BJ (cell line): ENCODE data around the gene SFXN5. TPM values are rescaled to one million over a fixed set of nuclear protein-coding genes. Genes with fewer than 3 reads are reported as not detected.

Source experiments
- CTCF ChIA-PET: fragments of 350-600 bp; formaldehyde crosslinking; extraction: SDS; loops from one replicate; lab custom pipeline; 2021; ENCODE audit warnings: antibody characterized with exemption, inconsistent platforms; lab: Yijun Ruan, JAX
- POLR2A ChIA-PET: fragments of 300-600 bp; sonication (Branson Sonifier 250); formaldehyde crosslinking; extraction: SDS; loops from one replicate; lab custom pipeline; 2021; ENCODE audit warnings: antibody characterized with exemption; lab: Charles Lee
- DNase-seq: peaks from one replicate; pipeline ENCODE4 v3.0.0-alpha.2; 2011; ENCODE audit warnings: low read depth
- H3K27me3 ChIP-seq: 2 replicates; pipeline ENCODE4 v1.6.0; 2011; ENCODE audit warnings: low read length; ENCODE audit not compliant: control insufficient read depth, insufficient read depth
- H3K36me3 ChIP-seq: 2 replicates; pipeline ENCODE4 v1.5.1; 2011; ENCODE audit warnings: low read length; ENCODE audit not compliant: control insufficient read depth, insufficient read depth
- H3K4me3 ChIP-seq: 2 replicates; pipeline ENCODE4 v1.5.1; 2011; ENCODE audit warnings: low read depth, mild to moderate bottlenecking, control low read depth, low read length
- CTCF ChIP-seq: IDR thresholded peaks from 2 replicates; pipeline ENCODE4 v1.5.1; 2011; ENCODE audit warnings: low read depth, mild to moderate bottlenecking, control low read depth, inconsistent platforms, low read length, moderate library complexity; ENCODE audit not compliant: insufficient read depth
- polyA plus RNA-seq: library from polyadenylated mRNA; depleted of rRNA; stranded (reverse); fragments of >200 nt; gene quantifications from 2 replicates; pipeline ENCODE4 v1.2.3, GENCODE V29; 2011

Gene SFXN5
- polyA plus RNA-seq, 1 experiment, result 11.5 TPM

DNA sequence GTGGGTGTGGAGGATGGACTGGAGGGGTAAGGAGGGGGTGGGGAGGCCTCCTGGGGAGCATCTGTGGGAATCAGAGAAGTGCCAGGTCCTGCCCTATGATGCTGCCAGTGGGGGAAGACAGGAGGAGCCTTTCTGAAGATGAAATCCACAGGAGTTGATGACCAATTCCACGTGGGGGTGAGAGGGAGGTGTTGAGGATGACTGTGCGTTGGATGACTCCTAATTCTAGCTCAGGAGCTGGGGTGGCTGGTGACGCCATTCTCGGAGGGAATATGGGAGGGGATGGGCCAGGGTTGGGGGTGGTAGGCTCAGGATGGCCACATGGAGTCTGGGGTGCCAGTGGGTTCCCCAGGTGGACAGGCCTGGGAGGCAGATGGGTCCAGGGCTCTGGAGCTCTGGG lies 121.9 kb downstream of the SFXN5 start:
- POLR2A ChIA-PET, result no interaction called here
- DNase-seq, result no peak
- Histone ChIP-seq H3K4me3 (no peak overlapping the region), H3K27me3 (no peaks in the 10 kb centered on the region), H3K36me3 (peaks cover 1% of the 10 kb centered on the region; the same call in 1 of the 2 replicates)
- TF ChIP-seq CTCF, result no peak
- CTCF ChIA-PET, result no interaction called here

GRCh38 chr2:72949045-72949444 lies 122.5 kb downstream of the SFXN5 start:
- no peak overlapping the region for H3K4me3 ChIP-seq
- H3K36me3 ChIP-seq, result peaks cover 1% of the 10 kb centered on the region; the same call in 1 of the 2 replicates
- POLR2A ChIA-PET, result no interaction called here
- no peak for DNase-seq
- no peak for TF ChIP-seq CTCF
- H3K27me3 ChIP-seq, result no peaks in the 10 kb centered on the region
- CTCF ChIA-PET, result no interaction called here

DNA sequence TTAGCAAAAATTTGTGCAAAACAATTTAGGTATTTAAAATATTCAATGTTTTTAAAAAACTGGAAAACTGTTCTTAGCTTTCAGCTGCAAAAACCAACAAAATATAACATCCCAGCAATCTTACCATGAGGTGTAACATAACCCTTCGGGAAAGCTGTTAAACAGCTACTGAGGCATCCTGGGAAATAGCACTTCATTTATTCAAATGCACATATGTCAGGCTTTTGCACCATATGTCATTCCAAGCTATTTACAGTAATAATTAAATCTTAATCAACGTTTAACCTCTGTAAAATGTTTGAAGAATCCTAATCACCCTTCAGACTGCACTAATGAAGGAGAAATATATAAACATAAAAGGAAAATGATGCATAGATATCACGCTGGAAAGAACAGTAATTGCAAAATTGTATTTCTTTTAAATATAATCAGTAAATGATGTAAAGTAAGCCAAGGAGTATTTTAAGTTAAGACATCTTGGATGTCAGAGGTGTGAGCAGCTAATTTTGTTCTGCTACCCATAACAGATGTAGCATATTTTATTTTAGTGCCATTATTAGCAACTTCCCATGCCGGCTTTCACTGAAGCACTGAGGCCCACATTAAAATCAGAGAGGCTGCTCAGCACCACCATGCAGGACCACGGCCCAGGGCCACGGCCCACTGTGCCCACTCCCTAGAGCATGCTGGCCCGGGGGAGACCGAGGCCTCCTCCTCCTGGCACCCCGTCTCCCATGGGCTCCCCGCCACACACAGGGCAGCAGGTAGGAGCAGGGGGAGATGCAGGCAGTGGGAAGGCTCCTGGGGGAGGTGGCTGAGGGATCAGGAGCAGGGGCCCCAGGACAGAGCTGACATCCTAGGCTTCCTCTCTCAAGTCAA lies 123.3 kb downstream of the SFXN5 start:
- no peak for DNase-seq
- Histone ChIP-seq H3K36me3 (peaks cover 1% of the 10 kb centered on the region; the same call in 1 of the 2 replicates), H3K27me3 (no peaks in the 10 kb centered on the region), H3K4me3 (no peak overlapping the region)
- CTCF ChIA-PET, result interaction anchor here (1.0 to 1.6 kb wide), 2 partner anchors 25 to 56 kb away, joined by 3 read pairs; no protein-coding TSS in a partner anchor
- POLR2A ChIA-PET, result no interaction called here
- no peak for TF ChIP-seq CTCF

- ChIA-PET CTCF (interaction anchor here (1.1 kb wide), 1 partner anchor 210 kb away, joined by 3 read pairs; no protein-coding TSS in a partner anchor), POLR2A (no interaction called here)
- no peak for TF ChIP-seq CTCF
- Histone ChIP-seq H3K27me3 (no peaks in the 10 kb centered on the region), H3K36me3 (no peaks in the 10 kb centered on the region), H3K4me3 (no peak overlapping the region)
- no peak for DNase-seq
Measured at GRCh38 chr2:72946466-72946865, 125.0 kb downstream of the SFXN5 start.

GRCh38 chr2:72945450-72946019 lies 126.0 kb downstream of the SFXN5 start:
- Histone ChIP-seq H3K36me3 (no peaks in the 10 kb centered on the region), H3K4me3 (no peak overlapping the region), H3K27me3 (no peaks in the 10 kb centered on the region)
- ChIA-PET CTCF (interaction anchor here (1.1 to 1.2 kb wide), 3 partner anchors 10 to 211 kb away, joined by 3 to 4 read pairs (median 4); no protein-coding TSS in a partner anchor), POLR2A (no interaction called here)
- no peak for DNase-seq
- no peak for TF ChIP-seq CTCF
